Upper lobe of right lung (tissue), 1 donor: Measurements from ENCODE around the gene SMIM35. TPM values are rescaled to one million over a fixed set of nuclear protein-coding genes. Genes with fewer than 3 reads are reported as not detected.
A peak's percentile ranks its signal among the peaks of the same experiment; 100 is the strongest.
"Not testable (repeated sequence)": the region's sequence is repeated elsewhere in the genome, so short reads cannot be mapped to it uniquely, and the experiment has no call there.

ENCODE experiments used
- ATAC-seq: fragments of 200-7000 bp; cut with Tn5 transposase; one replicate; pipeline ENCODE4 v1.9.1; 2020; ENCODE audit warnings: mild to moderate bottlenecking, moderate library complexity
- DNase-seq: peaks from one replicate; pipeline ENCODE4 v3.0.0-alpha.2; 2020
- H3K27ac ChIP-seq: fragments of 200-600 bp; one replicate; pipeline ENCODE4 v1.8.0; 2022
- H3K27me3 ChIP-seq: fragments of 200-600 bp; one replicate; pipeline ENCODE4 v1.8.0; 2022; ENCODE audit warnings: mild to moderate bottlenecking
- H3K36me3 ChIP-seq: fragments of 200-600 bp; one replicate; pipeline ENCODE4 v1.8.0; 2022
- H3K4me1 ChIP-seq: fragments of 200-600 bp; one replicate; pipeline ENCODE4 v1.8.0; 2022
- H3K4me3 ChIP-seq: fragments of 200-600 bp; one replicate; pipeline ENCODE4 v1.8.0; 2022; ENCODE audit warnings: mild to moderate bottlenecking
- H3K9me3 ChIP-seq: fragments of 200-600 bp; one replicate; pipeline ENCODE4 v1.8.0; 2022
- intact Hi-C: fragments of 100-400 bp; cut with DNase I; formaldehyde crosslinking; loops from one replicate; pipeline ENCODE4 v1.11.0; 2022
- total RNA-seq: library from RNA; stranded (reverse); fragmentation: NEBNext Ultra II Directional; extraction: Animal tissue kit (Norgen Biotek cat#: 25700); gene quantifications from one replicate; pipeline ENCODE4 v1.2.1, GENCODE V29; 2021
- TF ChIP-seq, protein P1 (sequence below): fragments of 200-600 bp; IDR thresholded peaks from one replicate; pipeline ENCODE4 v1.8.0; 2022; ENCODE audit warnings: antibody characterized with exemption
- donor health status: DM: no; HTN: yes; CAD: no; lungs with severe emphysema.

The SMIM35 gene
- total RNA-seq, 1 donor from 2014 or later = not detected

DNA sequence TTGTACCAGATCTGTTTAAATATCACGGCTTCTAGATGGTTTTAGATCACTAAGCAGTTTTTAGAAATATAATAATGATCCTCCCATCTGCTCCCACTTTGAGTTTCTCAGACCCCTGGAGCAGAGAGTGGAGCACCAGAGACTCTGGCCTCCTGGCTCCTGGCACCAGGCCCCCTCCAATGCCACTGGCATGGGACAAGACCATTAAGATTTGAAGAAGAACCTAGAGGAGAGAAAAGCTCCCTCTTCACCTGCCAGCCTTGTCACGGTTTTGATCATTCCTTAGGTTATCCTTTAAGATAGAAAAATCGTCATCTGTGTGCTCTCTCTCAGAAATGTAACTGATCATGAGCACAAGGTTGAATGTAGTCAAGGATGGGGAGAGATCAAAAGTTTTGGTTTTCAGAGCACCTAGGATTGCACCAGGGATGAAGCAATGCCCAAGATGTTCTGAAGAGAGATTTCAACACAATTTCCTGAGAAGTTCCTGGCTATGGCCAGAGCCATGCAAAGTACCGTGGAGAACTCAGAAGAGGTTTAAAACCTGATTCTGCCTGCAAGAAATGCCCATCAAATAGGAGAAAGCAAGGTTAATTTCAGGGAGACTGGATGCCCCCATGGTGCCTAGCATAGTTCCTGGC lies 78.4 kb downstream of the SMIM35 start:
- peaks cover 38% of the 10 kb centered on the region for H3K4me1 ChIP-seq

DNA sequence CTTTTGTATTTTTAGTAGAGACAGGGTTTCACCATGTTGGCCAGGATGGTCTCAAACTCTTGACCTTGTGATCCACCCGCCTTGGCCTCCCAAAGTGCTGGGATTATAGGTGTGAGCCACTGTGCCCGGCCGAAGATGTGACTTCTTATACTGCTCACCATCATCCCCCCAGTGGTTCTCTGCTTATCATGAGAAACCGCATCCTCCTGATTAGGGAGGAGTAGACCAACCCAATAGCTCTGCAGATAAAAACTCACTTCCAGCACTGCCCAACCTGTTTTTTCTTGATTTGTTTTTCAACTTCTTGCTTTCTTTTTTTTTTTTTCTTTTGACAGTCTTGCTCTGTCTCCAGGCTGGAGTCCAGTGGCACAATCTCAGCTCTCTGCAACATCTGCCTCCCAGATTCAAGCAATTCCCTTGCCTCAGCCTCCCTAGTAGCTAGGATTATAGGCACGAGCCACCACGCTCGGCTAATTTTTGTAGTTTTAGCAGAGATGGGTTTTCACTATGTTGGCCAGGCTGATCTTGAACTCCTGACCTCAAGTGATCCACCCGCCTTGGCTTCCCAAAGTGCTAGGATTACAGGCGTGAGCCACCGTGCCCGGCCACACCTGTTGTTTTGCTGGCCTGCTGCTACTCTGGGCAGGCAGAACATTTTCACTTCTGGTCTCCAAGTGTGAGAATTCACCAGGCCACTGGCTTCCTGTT lies 79.0 kb downstream of the SMIM35 start:
- H3K27me3 ChIP-seq, ATAC-seq, H3K4me3 ChIP-seq, H3K36me3 ChIP-seq, DNase-seq, intact Hi-C loops, H3K9me3 ChIP-seq: not testable (repeated sequence)
- H3K4me1 ChIP-seq = peaks cover 39% of the 10 kb centered on the region
- peak overlapping the region; percentile 40 for H3K27ac ChIP-seq

More for the DNA sequence above, 78.4 kb downstream of the SMIM35 start:
- H3K36me3 ChIP-seq = no peaks in the 10 kb centered on the region
- no peak for DNase-seq
- TF ChIP-seq, protein P1, sequence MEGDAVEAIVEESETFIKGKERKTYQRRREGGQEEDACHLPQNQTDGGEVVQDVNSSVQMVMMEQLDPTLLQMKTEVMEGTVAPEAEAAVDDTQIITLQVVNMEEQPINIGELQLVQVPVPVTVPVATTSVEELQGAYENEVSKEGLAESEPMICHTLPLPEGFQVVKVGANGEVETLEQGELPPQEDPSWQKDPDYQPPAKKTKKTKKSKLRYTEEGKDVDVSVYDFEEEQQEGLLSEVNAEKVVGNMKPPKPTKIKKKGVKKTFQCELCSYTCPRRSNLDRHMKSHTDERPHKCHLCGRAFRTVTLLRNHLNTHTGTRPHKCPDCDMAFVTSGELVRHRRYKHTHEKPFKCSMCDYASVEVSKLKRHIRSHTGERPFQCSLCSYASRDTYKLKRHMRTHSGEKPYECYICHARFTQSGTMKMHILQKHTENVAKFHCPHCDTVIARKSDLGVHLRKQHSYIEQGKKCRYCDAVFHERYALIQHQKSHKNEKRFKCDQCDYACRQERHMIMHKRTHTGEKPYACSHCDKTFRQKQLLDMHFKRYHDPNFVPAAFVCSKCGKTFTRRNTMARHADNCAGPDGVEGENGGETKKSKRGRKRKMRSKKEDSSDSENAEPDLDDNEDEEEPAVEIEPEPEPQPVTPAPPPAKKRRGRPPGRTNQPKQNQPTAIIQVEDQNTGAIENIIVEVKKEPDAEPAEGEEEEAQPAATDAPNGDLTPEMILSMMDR = no peak
- no peak for ATAC-seq
- no peaks in the 10 kb centered on the region for H3K9me3 ChIP-seq
- peak overlapping the region; percentile 40 for H3K27ac ChIP-seq
- no peaks in the 10 kb centered on the region for H3K27me3 ChIP-seq
- no peak overlapping the region for H3K4me3 ChIP-seq
- intact Hi-C loops = no loop called here

DNA sequence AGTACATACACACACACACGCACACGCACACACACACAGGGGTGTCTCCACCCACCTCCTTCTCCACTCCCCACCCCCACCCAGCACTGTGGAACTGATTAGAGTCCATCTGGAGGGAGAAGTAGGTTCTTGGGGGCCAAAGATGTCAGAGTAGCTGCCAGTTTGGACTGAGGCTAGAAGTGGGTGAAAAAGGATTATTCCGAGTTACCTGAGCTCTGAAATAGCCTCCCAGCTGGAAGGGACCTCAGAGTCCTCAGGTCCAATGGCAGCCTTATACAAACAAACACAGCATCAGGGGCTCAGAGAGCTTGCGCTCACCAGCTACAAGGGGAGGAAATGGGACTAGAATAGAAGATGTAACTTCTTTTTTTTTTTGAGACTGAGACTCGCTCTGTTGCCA lies 79.7 kb downstream of the SMIM35 start:
- Histone ChIP-seq H3K4me1 (peaks cover 43% of the 10 kb centered on the region), H3K4me3 (no peak overlapping the region), H3K27me3 (no peaks in the 10 kb centered on the region), H3K36me3 (no peaks in the 10 kb centered on the region), H3K27ac (peak overlapping the region; percentile 40), H3K9me3 (no peaks in the 10 kb centered on the region)
- intact Hi-C loops = no loop called here
- ATAC-seq (no peak), DNase-seq (no peak)
- TF ChIP-seq, protein P1 = no peak

DNA sequence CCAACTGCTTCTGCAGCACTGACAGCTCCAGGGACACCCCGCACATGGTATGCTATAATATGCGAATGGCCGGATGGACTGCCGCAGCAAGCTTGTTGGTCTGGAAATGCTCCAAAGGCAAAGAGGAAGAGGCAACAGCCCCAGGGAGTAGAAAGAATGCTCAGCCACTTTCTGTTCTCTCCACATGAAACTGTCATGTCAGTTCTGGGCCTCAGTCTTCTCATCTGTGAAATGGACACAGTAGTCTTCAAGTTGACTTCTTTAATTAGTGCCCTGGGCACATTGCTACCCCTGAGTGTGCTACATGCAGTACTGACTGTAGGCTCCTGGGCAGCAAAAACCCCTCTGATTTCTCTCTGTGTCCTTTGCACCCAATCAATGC lies 80.6 kb downstream of the SMIM35 start:
- no peak overlapping the region for H3K27ac ChIP-seq
- H3K36me3 ChIP-seq = no peaks in the 10 kb centered on the region
- H3K27me3 ChIP-seq = no peaks in the 10 kb centered on the region
- intact Hi-C loops = no loop called here
- ATAC-seq (no peak), DNase-seq (no peak)
- TF ChIP-seq, protein P1 = no peak
- peaks cover 45% of the 10 kb centered on the region for H3K4me1 ChIP-seq
- no peak overlapping the region for H3K4me3 ChIP-seq
- H3K9me3 ChIP-seq = no peaks in the 10 kb centered on the region

DNA sequence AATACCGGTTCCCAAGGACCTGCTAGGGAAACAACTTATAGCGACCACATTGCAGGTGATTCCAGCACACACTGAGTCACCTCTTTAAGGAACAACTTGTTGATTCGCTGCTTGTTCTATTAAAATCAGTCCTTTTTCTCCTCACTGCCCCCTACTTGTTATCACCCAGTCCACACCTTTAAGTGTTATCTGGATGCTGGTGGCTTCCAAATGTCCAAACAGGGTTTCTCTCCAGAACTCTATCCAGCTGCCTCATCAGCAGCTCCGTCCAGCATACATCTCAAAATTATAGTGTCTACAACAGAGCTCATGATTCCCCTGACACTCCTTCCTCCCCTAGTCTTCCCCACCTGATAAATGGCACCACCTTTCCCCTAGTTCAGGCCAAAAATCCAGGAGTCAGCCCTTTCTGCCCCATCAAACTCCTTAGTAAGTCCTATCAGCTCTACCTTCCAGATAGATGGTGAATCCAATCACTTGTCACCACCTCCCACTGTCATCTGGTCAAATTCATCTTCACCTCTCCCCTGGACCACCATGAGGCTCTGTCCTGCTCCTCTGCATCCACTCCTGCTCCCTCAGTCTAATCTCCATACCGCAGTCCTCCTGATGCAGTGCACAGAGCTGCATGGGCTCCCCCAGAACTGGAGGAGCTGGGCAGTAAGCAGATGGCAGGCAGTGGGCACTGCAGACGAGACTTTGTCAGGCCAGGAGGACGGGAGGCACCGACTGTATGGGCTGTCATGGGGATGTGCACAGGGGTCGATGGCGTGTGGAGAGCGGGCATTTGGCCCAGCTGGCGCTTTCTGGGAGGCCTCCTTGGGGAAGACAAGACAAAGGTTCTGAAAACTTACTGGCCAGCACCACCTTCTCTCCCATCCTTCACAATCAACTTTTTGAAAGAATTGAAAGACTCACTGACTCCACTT lies 81.3 kb downstream of the SMIM35 start:
- Histone ChIP-seq H3K9me3 (no peaks in the 10 kb centered on the region), H3K27me3 (no peaks in the 10 kb centered on the region), H3K4me1 (peaks cover 41% of the 10 kb centered on the region), H3K4me3 (no peak overlapping the region), H3K27ac (no peak overlapping the region), H3K36me3 (no peaks in the 10 kb centered on the region)
- ATAC-seq (no peak), DNase-seq (no peak)
- intact Hi-C loops = no loop called here
- TF ChIP-seq, protein P1 = no peak
